Mesenteric fat pad (tissue), 1 donor: ENCODE data around the gene CAND2. TPM values are rescaled to one million over a fixed set of nuclear protein-coding genes. Genes with fewer than 3 reads are reported as not detected.

ENCODE experiments used
- total RNA-seq: library from RNA; stranded (reverse); fragmentation: NEBNext Ultra II Directional; extraction: Animal tissue kit (Norgen Biotek cat#: 25700); gene quantifications from one replicate; pipeline ENCODE4 v1.2.1, GENCODE V29; 2021
- donor health status: DM: yes; HTN: yes; CAD: no.

The CAND2 gene
- total RNA-seq, 1 donor from 2014 or later, result 1.7 TPM

Other genes starting within 250 kb of the CAND2 start
- 26.6 TPM for gene MKRN2, start 239.6 kb upstream of the CAND2 start, total RNA-seq
- gene RAF1, start 132.6 kb upstream of the CAND2 start, total RNA-seq, result 92.1 TPM
- not detected for gene TMEM40, start 37.4 kb upstream of the CAND2 start, total RNA-seq
- 1,520 TPM for gene RPL32, start 44.9 kb downstream of the CAND2 start, total RNA-seq